Measurements from ENCODE around the gene GLIPR2. TPM values are rescaled to one million over a fixed set of nuclear protein-coding genes. Genes with fewer than 3 reads are reported as not detected.
"Not testable (repeated sequence)": the region's sequence is repeated elsewhere in the genome, so short reads cannot be mapped to it uniquely, and the experiment has no call there.

The GLIPR2 gene
- total RNA-seq, 1 donor from 2014 or later: 110 TPM

GRCh38 chr9:36177571-36177970 is 41.0 kb downstream of the GLIPR2 start:
- H3K27me3 Mint-ChIP-seq (ENCODE audit: low read depth): no peaks in the 10 kb centered on the region
- H3K27ac Mint-ChIP-seq (ENCODE audit: unreplicated experiment): no peak overlapping the region
- DNase-seq (ENCODE audit: low spot score): no peak

GRCh38 chr9:36180243-36180642 is 43.7 kb downstream of the GLIPR2 start:
- H3K9me3 Mint-ChIP-seq (ENCODE audit: low read depth); H3K27ac Mint-ChIP-seq (ENCODE audit: unreplicated experiment); H3K27me3 Mint-ChIP-seq (ENCODE audit: low read depth); H3K4me1 Mint-ChIP-seq (ENCODE audit: low read depth); DNase-seq (ENCODE audit: low spot score); H3K4me3 Mint-ChIP-seq (ENCODE audit: unreplicated experiment); H3K36me3 Mint-ChIP-seq (ENCODE audit: low read depth): not testable (repeated sequence)

More at GRCh38 chr9:36177571-36177970, 41.0 kb downstream of the GLIPR2 start:
- Mint-ChIP-seq H3K4me3 (ENCODE audit: unreplicated experiment) (no peak overlapping the region), H3K36me3 (ENCODE audit: low read depth) (peaks cover under 1% of the 10 kb centered on the region), H3K4me1 (ENCODE audit: low read depth) (peaks cover 8% of the 10 kb centered on the region), H3K9me3 (ENCODE audit: low read depth) (peaks cover 8% of the 10 kb centered on the region)
- TF ChIP-seq CTCF (IDR thresholded peaks at IDR 0.05): no peak

GRCh38 chr9:36187414-36187813 is 50.9 kb downstream of the GLIPR2 start:
- Mint-ChIP-seq H3K27ac (ENCODE audit: unreplicated experiment) (peak overlapping the region; percentile 30), H3K4me1 (ENCODE audit: low read depth) (peaks cover 30% of the 10 kb centered on the region), H3K27me3 (ENCODE audit: low read depth) (no peaks in the 10 kb centered on the region), H3K4me3 (ENCODE audit: unreplicated experiment) (no peak overlapping the region), H3K36me3 (ENCODE audit: low read depth) (no peaks in the 10 kb centered on the region), H3K9me3 (ENCODE audit: low read depth) (no peaks in the 10 kb centered on the region)
- no peak for DNase-seq (ENCODE audit: low spot score)
- no peak for TF ChIP-seq CTCF (IDR thresholded peaks at IDR 0.05)

GRCh38 chr9:36188212-36188611 is 51.7 kb downstream of the GLIPR2 start:
- Mint-ChIP-seq H3K27ac (ENCODE audit: unreplicated experiment) (no peak overlapping the region), H3K27me3 (ENCODE audit: low read depth) (no peaks in the 10 kb centered on the region), H3K4me1 (ENCODE audit: low read depth) (peaks cover 38% of the 10 kb centered on the region), H3K36me3 (ENCODE audit: low read depth) (no peaks in the 10 kb centered on the region), H3K9me3 (ENCODE audit: low read depth) (no peaks in the 10 kb centered on the region), H3K4me3 (ENCODE audit: unreplicated experiment) (no peak overlapping the region)
- TF ChIP-seq CTCF (IDR thresholded peaks at IDR 0.05): no peak
- DNase-seq (ENCODE audit: low spot score): no peak

GRCh38 chr9:36189976-36190375 is 53.4 kb downstream of the GLIPR2 start:
- no peak for DNase-seq (ENCODE audit: low spot score)
- Mint-ChIP-seq H3K27me3 (ENCODE audit: low read depth) (no peaks in the 10 kb centered on the region), H3K4me3 (ENCODE audit: unreplicated experiment) (peak overlapping the region; percentile 94), H3K36me3 (ENCODE audit: low read depth) (peaks cover 2% of the 10 kb centered on the region), H3K9me3 (ENCODE audit: low read depth) (no peaks in the 10 kb centered on the region), H3K27ac (ENCODE audit: unreplicated experiment) (peak overlapping the region; percentile 89), H3K4me1 (ENCODE audit: low read depth) (peaks cover 56% of the 10 kb centered on the region)
- TF ChIP-seq CTCF (IDR thresholded peaks at IDR 0.05): no peak

Measured in chondrocyte (in vitro differentiated cells).